Thoracic aorta (tissue), 2 donors: ENCODE data around the gene APC2. TPM values are rescaled to one million over a fixed set of nuclear protein-coding genes. Genes with fewer than 3 reads are reported as not detected.

Experiments used
- ATAC-seq: fragments of 150-250 bp; one replicate; pipeline ENCODE4 v1.8.0; 2017; ENCODE audit warnings: low read depth; ENCODE audit not compliant: insufficient number of reproducible peaks, low FRiP score
- DNase-seq: peaks from one replicate; pipeline ENCODE4 v3.0.0-alpha.2; 2020; ENCODE audit warnings: low spot score
- H3K27ac ChIP-seq, 2 donors: fragments of 200-600 bp; sonication (generic); 1 replicate in 1 of 2; 2 replicates in 1 of 2; pipeline ENCODE4 v1.5.1; 2016; ENCODE audit warnings: mild to moderate bottlenecking in 2 of 2, moderate library complexity in 2 of 2
- H3K27me3 ChIP-seq: fragments of 200-600 bp; sonication (generic); replicated peaks from 2 replicates; pipeline ENCODE4 v1.6.0; 2016; ENCODE audit warnings: mild to moderate bottlenecking; ENCODE audit not compliant: insufficient read depth
- H3K36me3 ChIP-seq: fragments of 200-600 bp; sonication (generic); one replicate; pipeline ENCODE4 v1.5.1; 2016
- H3K4me1 ChIP-seq, 2 donors: fragments of 200-600 bp; sonication (generic); 1 replicate in 1 of 2; 2 replicates in 1 of 2; pipeline versions ENCODE4 v1.5.1 to v1.6.0; 2016; ENCODE audit warnings: low read depth in 2 of 2, mild to moderate bottlenecking in 1 of 2; ENCODE audit not compliant: control insufficient read depth in 1 of 2
- H3K4me3 ChIP-seq: fragments of 200-600 bp; sonication (generic); 2 replicates; pipeline ENCODE4 v1.5.1; 2016; ENCODE audit warnings: mild to moderate bottlenecking
- H3K9me3 ChIP-seq: fragments of 200-600 bp; sonication (generic); 2 replicates; pipeline ENCODE4 v1.5.1; 2016
- CTCF ChIP-seq: fragments of 200-600 bp; sonication (generic); IDR thresholded peaks from one replicate; pipeline ENCODE4 v1.5.1; 2019; ENCODE audit warnings: antibody characterized with exemption
- total RNA-seq, 2 donors: library from RNA; depleted of rRNA; stranded (reverse); fragments of >200 nt; gene quantifications; one replicate each; pipeline versions ENCODE4 v1.1.0 to v1.2.3, GENCODE V29; 2016

APC2 gene
- total RNA-seq, 2 donors from 2014 or later = 0.41 to 0.78 TPM

DNA sequence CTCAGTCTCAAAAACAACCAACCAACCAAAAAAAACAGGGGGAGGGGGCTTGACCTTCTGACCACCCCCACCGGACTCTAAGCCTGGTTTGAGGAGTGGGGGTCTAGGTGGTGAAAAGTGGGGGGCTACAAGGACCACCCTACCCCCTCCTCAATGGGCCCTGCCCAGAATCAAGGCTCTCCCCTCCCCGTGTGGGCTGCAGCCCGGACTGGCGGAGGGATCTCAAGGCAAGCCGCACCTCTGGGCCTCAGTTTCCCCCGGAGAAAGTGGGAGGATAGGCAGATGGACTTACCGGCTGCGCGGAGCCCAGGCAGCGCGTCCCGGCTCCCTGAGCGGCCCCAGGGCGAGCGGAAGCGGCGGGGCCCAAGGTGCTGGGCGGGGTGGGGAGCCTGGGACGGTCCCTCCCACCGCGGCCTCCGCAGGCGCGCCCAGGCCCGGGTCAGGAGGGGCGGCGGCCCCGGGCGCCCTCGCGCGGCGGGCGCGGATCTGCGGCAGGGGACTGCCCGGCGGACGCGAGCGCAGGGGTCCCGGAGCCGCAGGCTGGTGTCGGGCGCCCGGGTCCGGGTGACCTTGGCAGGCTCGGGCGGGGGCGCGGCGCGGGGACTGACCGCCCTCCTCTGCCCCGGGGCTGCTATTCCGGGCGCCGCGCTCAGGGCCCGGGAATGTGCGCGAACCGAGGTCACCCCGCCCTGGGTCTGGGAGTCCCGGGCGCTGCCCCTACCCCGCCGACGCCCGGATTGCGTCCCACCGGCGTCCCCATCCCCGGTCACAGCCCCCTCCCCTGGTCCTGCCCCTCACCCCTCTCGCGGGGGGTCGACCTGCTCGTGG, 63.0 kb downstream of the APC2 start, which contains the start of gene ADAMTSL5:
ADAMTSL5 (minus strand) TSS at position 349 of the 828 bp plus-strand sequence. CDS start 2,076 bp downstream, outside the sequence.
- no peaks in the 10 kb centered on the region for H3K27me3 ChIP-seq
- no peak for DNase-seq

DNA sequence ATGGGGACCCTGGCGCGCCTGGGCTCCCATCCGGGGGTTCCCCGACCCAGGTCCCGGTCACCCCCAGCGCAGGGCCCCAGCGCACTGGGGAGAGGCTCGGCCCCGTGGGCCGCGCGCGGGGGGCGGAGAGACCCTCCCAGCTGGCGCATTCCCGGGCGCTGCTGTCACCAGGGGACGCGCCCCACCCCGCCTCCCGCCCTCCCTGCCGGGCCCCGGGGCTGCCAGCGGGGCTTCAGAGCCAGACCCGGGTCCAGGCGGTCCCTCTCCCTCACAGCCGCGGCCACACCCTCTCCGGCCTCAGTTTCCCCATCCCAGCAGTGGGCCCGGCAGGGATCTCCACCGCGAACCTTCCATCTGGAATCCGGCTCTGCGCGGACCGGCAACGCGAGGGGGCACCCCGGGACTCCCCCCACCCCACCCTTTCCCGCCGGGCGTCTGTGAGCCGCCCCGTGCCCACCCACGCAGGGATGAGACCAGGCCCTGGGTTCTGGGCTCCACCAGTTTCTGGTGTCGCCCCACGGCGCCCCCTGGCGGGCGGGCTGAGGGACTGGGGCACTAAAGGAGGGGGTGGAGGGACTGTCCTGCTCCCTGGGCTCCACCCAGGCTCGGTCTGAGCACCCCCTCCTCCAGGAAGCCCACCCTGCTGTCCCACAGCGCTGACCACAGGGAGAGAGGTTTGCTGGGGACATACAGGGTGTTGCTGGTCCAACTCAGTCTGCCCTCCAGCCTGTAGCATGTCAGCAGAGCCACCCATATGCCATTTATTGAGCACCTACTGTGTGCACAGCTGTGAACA, 63.8 kb downstream of the APC2 start:
- Histone ChIP-seq H3K27ac (peak overlapping the region; percentile 75 to 80), H3K9me3 (no peaks in the 10 kb centered on the region), H3K4me1 (peaks cover 0 to 19% of the 10 kb centered on the region in 2 donors), H3K4me3 (peak overlapping the region; percentile 78), H3K27me3 (no peaks in the 10 kb centered on the region), H3K36me3 (no peaks in the 10 kb centered on the region)
- ATAC-seq (no peak), DNase-seq (no peak)
- TF ChIP-seq CTCF = peak; percentile 59

More for the DNA sequence above, 63.0 kb downstream of the APC2 start, which contains the start of gene ADAMTSL5:
- Histone ChIP-seq H3K4me1 (peaks cover 0 to 19% of the 10 kb centered on the region in 2 donors), H3K4me3 (peak within 1 kb of the TSS; percentile 78), H3K9me3 (no peaks in the 10 kb centered on the region), H3K36me3 (no peaks in the 10 kb centered on the region), H3K27ac (peak within 1 kb of the TSS; percentile 75 to 80)
- ATAC-seq = no peak
- TF ChIP-seq CTCF = no peak

- ATAC-seq (no peak), DNase-seq (no peak)
- H3K27ac ChIP-seq = no peak overlapping the region
- no peaks in the 10 kb centered on the region for H3K36me3 ChIP-seq
- no peak for TF ChIP-seq CTCF
- no peaks in the 10 kb centered on the region for H3K27me3 ChIP-seq
- H3K9me3 ChIP-seq = no peaks in the 10 kb centered on the region
- no peak overlapping the region for H3K4me3 ChIP-seq
- H3K4me1 ChIP-seq = peaks cover 0 to 19% of the 10 kb centered on the region in 2 donors
Observed at GRCh38 chr19:1514295-1514661, 64.4 kb downstream of the APC2 start.

GRCh38 chr19:1514986-1515721, 65.2 kb downstream of the APC2 start:
- TF ChIP-seq CTCF = no peak
- ATAC-seq = no peak
- no peak overlapping the region for H3K27ac ChIP-seq

More at GRCh38 chr19:1514986-1515721, 65.2 kb downstream of the APC2 start:
- Histone ChIP-seq H3K36me3 (no peaks in the 10 kb centered on the region), H3K4me1 (peaks cover 0 to 19% of the 10 kb centered on the region in 2 donors), H3K4me3 (no peak overlapping the region), H3K9me3 (no peaks in the 10 kb centered on the region), H3K27me3 (no peaks in the 10 kb centered on the region)
- no peak for DNase-seq
